Measurements from ENCODE around the gene PDF.

The PDF gene

DNA sequence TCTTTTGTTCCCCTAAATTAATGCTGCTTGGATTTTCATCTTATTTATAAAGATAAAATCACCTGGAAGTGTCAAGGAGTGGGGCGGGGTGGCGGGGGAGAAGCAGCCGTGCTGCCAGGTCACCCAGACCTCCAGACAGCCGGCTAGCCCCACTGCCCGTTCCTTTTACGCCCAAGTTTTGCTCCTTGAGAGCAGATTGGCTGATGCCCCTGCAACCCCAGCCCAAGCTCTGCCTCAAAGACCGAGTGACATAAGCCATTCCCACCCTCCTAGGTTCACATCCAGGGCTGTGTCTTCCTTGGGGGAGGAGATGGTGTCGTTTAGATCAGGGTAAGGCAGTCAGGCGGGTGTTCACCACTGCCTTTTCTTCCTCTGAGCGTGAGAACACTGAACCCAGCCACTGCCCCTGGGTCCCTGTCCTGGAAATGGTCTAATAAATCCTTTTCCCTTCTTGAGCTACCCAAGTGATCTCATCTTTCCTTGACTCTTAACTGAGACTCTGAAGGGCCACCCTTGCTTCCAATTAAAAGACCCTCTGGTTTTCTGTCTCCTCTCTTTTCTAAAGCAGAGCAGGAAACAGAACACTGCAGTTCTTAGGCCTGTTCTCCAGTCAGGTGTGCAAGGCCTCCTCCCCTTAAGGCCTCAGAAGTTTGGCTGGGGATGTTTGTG, 5.7 kb downstream of the PDF start:
- no peak for DNase-seq (ENCODE audit: extremely low spot score)
- TF ChIP-seq, protein P1, sequence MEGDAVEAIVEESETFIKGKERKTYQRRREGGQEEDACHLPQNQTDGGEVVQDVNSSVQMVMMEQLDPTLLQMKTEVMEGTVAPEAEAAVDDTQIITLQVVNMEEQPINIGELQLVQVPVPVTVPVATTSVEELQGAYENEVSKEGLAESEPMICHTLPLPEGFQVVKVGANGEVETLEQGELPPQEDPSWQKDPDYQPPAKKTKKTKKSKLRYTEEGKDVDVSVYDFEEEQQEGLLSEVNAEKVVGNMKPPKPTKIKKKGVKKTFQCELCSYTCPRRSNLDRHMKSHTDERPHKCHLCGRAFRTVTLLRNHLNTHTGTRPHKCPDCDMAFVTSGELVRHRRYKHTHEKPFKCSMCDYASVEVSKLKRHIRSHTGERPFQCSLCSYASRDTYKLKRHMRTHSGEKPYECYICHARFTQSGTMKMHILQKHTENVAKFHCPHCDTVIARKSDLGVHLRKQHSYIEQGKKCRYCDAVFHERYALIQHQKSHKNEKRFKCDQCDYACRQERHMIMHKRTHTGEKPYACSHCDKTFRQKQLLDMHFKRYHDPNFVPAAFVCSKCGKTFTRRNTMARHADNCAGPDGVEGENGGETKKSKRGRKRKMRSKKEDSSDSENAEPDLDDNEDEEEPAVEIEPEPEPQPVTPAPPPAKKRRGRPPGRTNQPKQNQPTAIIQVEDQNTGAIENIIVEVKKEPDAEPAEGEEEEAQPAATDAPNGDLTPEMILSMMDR (IDR thresholded peaks at IDR 0.05; ENCODE audit: control extremely low read depth, extremely low read depth, low read depth, missing control alignments) = no peak
- ChIA-PET POLR2A (no interaction called here), CTCF (interaction anchor here (0.9 to 2.9 kb wide), 2 partner anchors 11 to 12 kb away, joined by 3 to 7 read pairs; no protein-coding TSS in a partner anchor)

DNA sequence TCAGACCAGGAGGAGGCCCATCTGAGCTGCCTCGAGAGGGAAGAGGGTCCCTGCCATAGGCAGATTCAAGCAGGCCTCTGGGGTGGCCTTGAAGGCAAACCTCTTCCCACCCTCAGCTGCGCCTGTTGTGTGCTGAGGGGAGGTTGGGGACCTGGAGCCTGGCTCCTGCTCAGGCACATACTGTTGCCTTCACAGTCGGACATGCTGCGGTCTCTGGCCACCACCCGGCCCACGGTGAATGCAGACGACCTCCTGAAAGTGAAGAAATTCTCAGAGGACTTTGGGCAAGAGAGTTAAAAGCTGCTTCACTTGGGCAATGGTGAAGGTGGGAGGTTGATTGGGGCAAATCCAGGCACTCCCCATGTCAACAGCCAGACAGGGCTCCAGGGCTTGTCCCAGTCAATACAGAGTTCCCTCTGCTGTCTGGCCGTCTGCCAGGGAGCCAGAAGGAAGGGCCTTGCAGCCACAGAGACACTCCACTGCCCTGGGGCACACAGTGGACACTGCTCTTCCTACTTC, 6.3 kb downstream of the PDF start:
- DNase-seq (ENCODE audit: extremely low spot score) = no peak
- ChIA-PET POLR2A (no interaction called here), CTCF (interaction anchor here (0.9 kb wide), 1 partner anchor 12 kb away, joined by 3 read pairs; no protein-coding TSS in a partner anchor)
- TF ChIP-seq, protein P1 (IDR thresholded peaks at IDR 0.05; ENCODE audit: control extremely low read depth, extremely low read depth, low read depth, missing control alignments) = no peak

DNA sequence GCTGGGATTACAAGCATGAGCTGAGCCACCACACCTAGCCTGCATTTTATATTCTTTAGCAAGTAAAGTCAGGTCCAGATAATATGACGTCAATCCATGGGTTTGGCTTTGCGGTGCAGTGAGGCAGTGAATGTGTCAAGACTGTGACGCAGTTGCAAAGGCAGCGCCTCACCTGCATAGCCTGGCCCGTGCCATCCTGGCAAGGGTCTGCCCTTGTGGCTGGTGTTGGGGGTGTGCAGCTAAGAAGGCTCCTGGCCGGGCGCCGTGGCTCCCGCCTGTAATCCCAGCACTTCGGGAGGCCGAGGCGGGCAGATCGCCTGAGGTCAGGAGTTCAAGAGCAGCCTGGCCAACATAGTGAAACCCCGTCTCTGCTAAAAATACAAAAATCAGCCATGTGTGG, 7.0 kb downstream of the PDF start:
- DNase-seq (ENCODE audit: extremely low spot score) = no peak
- CTCF ChIA-PET = interaction anchor here (1.0 to 1.7 kb wide), 2 partner anchors 11 to 13 kb away, joined by 3 to 5 read pairs; no protein-coding TSS in a partner anchor
- POLR2A ChIA-PET = no interaction called here
- TF ChIP-seq, protein P1 (IDR thresholded peaks at IDR 0.05; ENCODE audit: control extremely low read depth, extremely low read depth, low read depth, missing control alignments) = no peak

DNA sequence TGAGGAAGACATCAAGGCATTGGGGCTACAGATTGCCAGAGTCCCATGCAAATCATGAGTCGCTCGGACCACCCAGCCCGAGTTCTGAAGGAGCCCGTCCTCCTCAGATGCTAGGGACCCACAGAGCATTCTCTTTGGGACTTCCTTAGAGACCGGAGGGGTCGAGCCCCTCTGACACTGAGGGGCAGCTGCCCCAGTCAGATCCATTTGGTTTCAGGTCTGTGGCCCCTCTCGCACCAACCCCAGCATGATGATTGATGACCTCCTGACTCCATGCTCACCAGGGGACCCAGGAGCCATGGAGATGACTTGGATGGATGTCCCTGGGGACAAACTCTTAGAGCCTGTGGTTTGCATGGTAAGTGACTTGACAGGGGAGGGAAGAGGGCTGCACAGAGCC, 8.0 kb downstream of the PDF start:
- TF ChIP-seq, protein P1 (IDR thresholded peaks at IDR 0.05; ENCODE audit: control extremely low read depth, extremely low read depth, low read depth, missing control alignments) = no peak
- CTCF ChIA-PET = interaction anchor here (1.7 kb wide), 1 partner anchor 10 kb away, joined by 5 read pairs; no protein-coding TSS in a partner anchor
- POLR2A ChIA-PET = no interaction called here
- no peak for DNase-seq (ENCODE audit: extremely low spot score)

DNA sequence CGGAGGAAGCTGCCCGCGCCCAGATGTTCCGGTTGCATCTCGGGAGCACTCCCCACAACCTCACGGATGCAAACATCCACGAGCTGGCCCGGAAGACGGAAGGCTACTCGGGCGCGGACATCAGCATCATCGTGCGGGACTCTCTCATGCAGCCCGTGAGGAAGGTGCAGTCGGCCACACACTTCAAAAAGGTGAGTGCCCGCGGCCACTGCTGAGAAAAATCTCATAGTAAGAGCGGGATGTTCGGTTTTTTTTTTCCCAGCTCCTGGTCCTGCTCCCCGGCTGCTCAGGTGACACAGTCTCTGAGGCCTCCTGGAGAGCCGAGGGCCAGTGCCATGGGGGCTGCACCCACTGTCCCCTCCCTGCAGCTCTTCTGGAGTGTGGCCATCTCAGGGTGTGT, 9.3 kb downstream of the PDF start:
- no peak for DNase-seq (ENCODE audit: extremely low spot score)
- POLR2A ChIA-PET = no interaction called here
- TF ChIP-seq, protein P1 (IDR thresholded peaks at IDR 0.05; ENCODE audit: control extremely low read depth, extremely low read depth, low read depth, missing control alignments) = no peak
- CTCF ChIA-PET = no interaction called here

DNA sequence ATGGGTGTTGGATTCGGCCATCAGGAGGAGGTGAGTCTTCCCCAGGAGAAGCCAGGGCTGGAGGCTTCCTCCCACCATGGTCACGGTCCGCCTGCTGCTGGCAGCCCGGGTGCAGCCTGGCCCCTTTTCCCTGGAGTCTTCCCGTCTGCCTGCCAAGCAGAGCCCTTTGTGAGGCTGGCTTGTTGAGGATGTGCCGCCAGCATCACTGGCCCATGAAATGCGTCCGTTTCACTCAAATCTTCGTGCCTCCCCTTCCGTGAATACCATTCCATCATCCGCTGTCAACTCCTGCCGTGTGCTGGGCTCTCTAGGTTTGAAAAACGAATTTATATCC, 9.7 kb downstream of the PDF start:
- POLR2A ChIA-PET = no interaction called here
- TF ChIP-seq, protein P1 (IDR thresholded peaks at IDR 0.05; ENCODE audit: control extremely low read depth, extremely low read depth, low read depth, missing control alignments) = no peak
- CTCF ChIA-PET = no interaction called here
- DNase-seq (ENCODE audit: extremely low spot score) = no peak
